H54 (cell line): ENCODE results near the gene OXCT1.

Source experiments
- DNase-seq: peaks from one replicate; pipeline ENCODE4 v3.0.0; 2011; ENCODE audit warnings: low spot score, mixed read lengths; ENCODE audit not compliant: insufficient read length
- FAIRE-seq: peaks from 3 replicates; lab custom pipeline; 2011; peaks lifted over from hg19 to GRCh38; lab: Jason Lieb, UNC
- POLR2A ChIP-seq: IDR thresholded peaks from 2 replicates; pipeline ENCODE4 v1.6.1; 2011; ENCODE audit warnings: low read depth, mild to moderate bottlenecking, low read length

The OXCT1 gene

GRCh38 chr5:41883243-41883642 lies 13.0 kb upstream of the OXCT1 start:
- no peak for FAIRE-seq
- TF ChIP-seq POLR2A = no peak
- no peak for DNase-seq

GRCh38 chr5:41882765-41883164 lies 12.5 kb upstream of the OXCT1 start:
- TF ChIP-seq POLR2A = no peak
- DNase-seq (no peak), FAIRE-seq (peak; percentile 11)

- peak; percentile 69 for FAIRE-seq
- TF ChIP-seq POLR2A = no peak
- DNase-seq = no peak
Observed at GRCh38 chr5:41878643-41879478, 8.6 kb upstream of the OXCT1 start.

- DNase-seq (no peak), FAIRE-seq (no peak)
- no peak for TF ChIP-seq POLR2A
Observed at GRCh38 chr5:41878173-41878572, 7.9 kb upstream of the OXCT1 start.

GRCh38 chr5:41877408-41877807 lies 7.2 kb upstream of the OXCT1 start:
- TF ChIP-seq POLR2A = no peak
- DNase-seq (no peak), FAIRE-seq (no peak)

GRCh38 chr5:41876678-41877077 lies 6.5 kb upstream of the OXCT1 start:
- FAIRE-seq = peak; percentile 43
- TF ChIP-seq POLR2A = no peak
- DNase-seq = no peak

- no peak for TF ChIP-seq POLR2A
- FAIRE-seq (no peak), DNase-seq (no peak)
Observed at GRCh38 chr5:41875121-41875520, 4.9 kb upstream of the OXCT1 start.

GRCh38 chr5:41874512-41875060 lies 4.4 kb upstream of the OXCT1 start:
- no peak for DNase-seq
- FAIRE-seq = no peak
- TF ChIP-seq POLR2A = no peak

- TF ChIP-seq POLR2A = no peak
- FAIRE-seq = peak; percentile 84
- no peak for DNase-seq
Observed at GRCh38 chr5:41871852-41872251, 1.6 kb upstream of the OXCT1 start.

GRCh38 chr5:41870627-41871048 lies 413 bp upstream of the OXCT1 start:
- DNase-seq = no peak
- TF ChIP-seq POLR2A = no peak

GRCh38 chr5:41869151-41869723 lies 988 bp downstream of the OXCT1 start:
- TF ChIP-seq POLR2A = no peak
- no peak for DNase-seq
- FAIRE-seq = no peak

More at GRCh38 chr5:41870627-41871048, 413 bp upstream of the OXCT1 start:
- peak; percentile 15 for FAIRE-seq

GRCh38 chr5:41863871-41864486 lies 6.2 kb downstream of the OXCT1 start:
- DNase-seq (no peak), FAIRE-seq (peak; percentile 75)
- no peak for TF ChIP-seq POLR2A

- TF ChIP-seq POLR2A = no peak
Observed at GRCh38 chr5:41858890-41859289, 11.3 kb downstream of the OXCT1 start.

GRCh38 chr5:41857989-41858388 lies 12.2 kb downstream of the OXCT1 start:
- TF ChIP-seq POLR2A = no peak
- DNase-seq = no peak
- FAIRE-seq = no peak

More at GRCh38 chr5:41858890-41859289, 11.3 kb downstream of the OXCT1 start:
- FAIRE-seq = no peak
- DNase-seq = no peak
